ENCODE data around the gene TRIM27. TPM values are rescaled to one million over a fixed set of nuclear protein-coding genes. Genes with fewer than 3 reads are reported as not detected.
"Not testable (repeated sequence)": the region's sequence is repeated elsewhere in the genome, so short reads cannot be mapped to it uniquely, and the experiment has no call there.

TRIM27 gene

GRCh38 chr6:28854405-28854804 lies 69.4 kb downstream of the TRIM27 start:
- H3K4me2 ChIP-seq (ENCODE audit: low read length); H3K36me3 ChIP-seq (ENCODE audit: insufficient read depth, low read length); H3K9ac ChIP-seq (ENCODE audit: low read depth, low read length); H3K27me3 ChIP-seq (ENCODE audit: control insufficient read depth, insufficient read depth, low read length); H3K9me3 ChIP-seq (replicated peaks; ENCODE audit: low read length); H3K4me3 ChIP-seq (ENCODE audit: low read length); H3K4me1 ChIP-seq (ENCODE audit: control insufficient read depth, insufficient read depth, low read length): not testable (repeated sequence)

Small RNA genes within 50 kb of the gene (small RNA-seq; reads per million reads assigned to genes)
- gene RNU6-930P = not detected
